ENCODE results near the gene EPHB3. TPM values are rescaled to one million over a fixed set of nuclear protein-coding genes. Genes with fewer than 3 reads are reported as not detected.

EPHB3 gene
- total and polyA plus RNA-seq, 7 donors: 1.6 to 20.2 (median 1.9) TPM

DNA sequence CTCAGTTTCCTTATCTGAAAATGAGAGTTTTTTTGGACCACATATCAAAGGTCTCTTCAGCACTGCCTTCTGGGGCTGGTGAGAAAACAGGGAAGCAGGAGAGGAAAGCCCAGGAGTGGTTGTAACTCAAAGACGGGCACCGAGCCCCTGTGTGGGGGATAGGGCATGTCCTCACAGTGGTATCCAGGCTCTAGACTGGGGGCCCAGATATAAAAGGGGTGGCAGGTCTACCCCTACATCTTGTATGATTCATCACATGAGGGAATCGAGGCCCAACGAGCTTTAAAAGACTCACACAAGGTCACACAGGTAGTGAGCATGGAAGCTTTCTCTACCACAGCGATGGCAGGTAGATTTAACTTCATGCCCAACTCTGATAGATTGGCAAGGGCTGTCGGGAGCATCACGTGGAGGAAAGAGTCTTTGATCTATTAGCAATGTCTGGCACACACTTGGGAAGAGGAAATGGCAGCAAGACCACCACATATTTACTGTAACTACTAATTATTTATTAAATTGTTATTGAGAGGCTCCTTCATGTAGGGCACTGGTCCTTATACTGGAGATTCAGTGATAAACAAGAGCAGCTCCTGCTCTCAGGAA, 4.1 kb upstream of the EPHB3 start:
- Histone ChIP-seq H3K27ac (no peak overlapping the region), H3K4me3 (no peak overlapping the region), H3K4me1 (peaks cover 0 to 15% (median 11%) of the 10 kb centered on the region in 4 donors), H3K9me3 (no peaks in the 10 kb centered on the region), H3K36me3 (no peaks in the 10 kb centered on the region), H3K27me3 (no peaks in the 10 kb centered on the region)
- intact Hi-C loops (cut with DNase I): no loop called here
- TF ChIP-seq POLR2A (IDR thresholded peaks at IDR 0.05) (no peak), POLR2AphosphoS5 (IDR thresholded peaks at IDR 0.05) (no peak), CTCF (IDR thresholded peaks at IDR 0.05) (no peak), EP300 (IDR thresholded peaks at IDR 0.05) (no peak)
- no peak for DNase-seq
- WGBS, 2 donors: 35 to 75% methylated on average over 7 of the region's 7 CpGs

- Histone ChIP-seq H3K27me3 (no peaks in the 10 kb centered on the region), H3K4me3 (no peak overlapping the region), H3K4me1 (peaks cover 0 to 28% (median 15%) of the 10 kb centered on the region in 4 donors), H3K27ac (no peak overlapping the region), H3K36me3 (no peaks in the 10 kb centered on the region), H3K9me3 (no peaks in the 10 kb centered on the region)
- TF ChIP-seq EP300 (IDR thresholded peaks at IDR 0.05) (no peak), CTCF (IDR thresholded peaks at IDR 0.05) (no peak), POLR2A (IDR thresholded peaks at IDR 0.05) (no peak), POLR2AphosphoS5 (IDR thresholded peaks at IDR 0.05) (no peak)
- 15 to 62% methylated on average over 6 of the region's 6 CpGs for WGBS, 2 donors
- no peak for DNase-seq
- intact Hi-C loops (cut with DNase I): no loop called here
Observed at GRCh38 chr3:184558726-184559125, 2.9 kb upstream of the EPHB3 start.

- Histone ChIP-seq H3K9me3 (no peaks in the 10 kb centered on the region), H3K27me3 (no peaks in the 10 kb centered on the region), H3K36me3 (no peaks in the 10 kb centered on the region), H3K27ac (no peak overlapping the region), H3K4me3 (no peak overlapping the region), H3K4me1 (peaks cover 0 to 34% (median 18%) of the 10 kb centered on the region in 4 donors)
- DNase-seq: no peak
- TF ChIP-seq EP300 (IDR thresholded peaks at IDR 0.05) (no peak), CTCF (IDR thresholded peaks at IDR 0.05) (no peak), POLR2A (IDR thresholded peaks at IDR 0.05) (no peak), POLR2AphosphoS5 (IDR thresholded peaks at IDR 0.05) (no peak)
- intact Hi-C loops (cut with DNase I): no loop called here
- 17 to 72% methylated on average over 11 of the region's 11 CpGs for WGBS, 2 donors
Observed at GRCh38 chr3:184559336-184559735, 2.2 kb upstream of the EPHB3 start.

DNA sequence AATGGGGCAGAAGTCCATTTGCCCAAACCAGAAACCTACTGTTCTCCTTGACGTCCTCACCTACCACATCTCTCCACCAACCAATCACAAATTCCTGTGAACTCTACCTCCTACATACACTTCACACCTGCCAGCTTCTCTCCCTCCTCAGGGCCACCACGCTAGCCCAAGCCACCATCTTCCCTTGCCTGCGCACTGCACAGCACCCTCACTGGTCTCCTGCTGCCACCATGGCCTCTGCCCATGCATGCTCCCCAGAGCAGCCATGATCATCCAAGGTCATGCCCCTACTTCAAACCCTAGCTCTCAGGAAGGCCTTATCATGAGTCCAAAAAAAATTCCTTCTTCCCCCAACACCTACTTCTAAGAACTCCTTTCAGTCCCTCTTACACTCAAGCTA, 1.1 kb upstream of the EPHB3 start:
- peak overlapping the region in 2 of 4 donors; percentile 54 to 68 for H3K27ac ChIP-seq

More for the DNA sequence above, 1.1 kb upstream of the EPHB3 start:
- peak overlapping the region in 2 of 4 donors; percentile 74 to 91 for H3K4me3 ChIP-seq
- no peaks in the 10 kb centered on the region for H3K36me3 ChIP-seq
- WGBS, 2 donors: 35 to 78% methylated on average over 3 of the region's 3 CpGs
- TF ChIP-seq EP300 (IDR thresholded peaks at IDR 0.05) (no peak), POLR2AphosphoS5 (IDR thresholded peaks at IDR 0.05) (no peak), CTCF (IDR thresholded peaks at IDR 0.05) (no peak), POLR2A (IDR thresholded peaks at IDR 0.05) (no peak)
- no peaks in the 10 kb centered on the region for H3K27me3 ChIP-seq
- no peak for DNase-seq
- H3K4me1 ChIP-seq: peaks cover 0 to 46% (median 28%) of the 10 kb centered on the region in 4 donors
- intact Hi-C loops (cut with DNase I): no loop called here
- no peaks in the 10 kb centered on the region for H3K9me3 ChIP-seq

Data from sigmoid colon (tissue), 7 donors.